Activated B cell treated with CpG ODN at 0.5 μM for 24 hours (primary cell): ENCODE data around the gene SLC5A1. TPM values are rescaled to one million over a fixed set of nuclear protein-coding genes. Genes with fewer than 3 reads are reported as not detected.

Experiments used
- ATAC-seq: fragments of 200-7000 bp; cut with Tn5 transposase; one replicate; pipeline ENCODE4 v1.10.0; 2021; ENCODE audit warnings: low read depth, mild to moderate bottlenecking, moderate library complexity
- CTCF ChIA-PET: fragments of 350-600 bp; sonication (Branson Sonifier 250); formaldehyde crosslinking; loops from one replicate; lab custom pipeline; 2021; ENCODE audit warnings: antibody characterized with exemption; lab: Charles Lee
- POLR2A ChIA-PET: fragments of 350-600 bp; sonication (Branson Sonifier 250); formaldehyde crosslinking; loops from one replicate; lab custom pipeline; 2021; ENCODE audit warnings: antibody characterized with exemption; lab: Charles Lee
- DNase-seq: peaks from one replicate; pipeline ENCODE4 v3.0.0; 2022
- H3K27ac Mint-ChIP-seq: one replicate; pipeline ENCODE4 v1.8.0; 2020; ENCODE audit warnings: mixed read lengths
- H3K27me3 Mint-ChIP-seq: one replicate; pipeline ENCODE4 v1.8.0; 2021; ENCODE audit warnings: mixed read lengths
- H3K36me3 Mint-ChIP-seq: one replicate; pipeline ENCODE4 v1.8.0; 2021; ENCODE audit warnings: low read depth, mixed read lengths
- H3K4me1 Mint-ChIP-seq: one replicate; pipeline ENCODE4 v1.8.0; 2021; ENCODE audit warnings: mixed read lengths
- H3K4me3 Mint-ChIP-seq: one replicate; pipeline ENCODE4 v1.8.0; 2020; ENCODE audit warnings: mild to moderate bottlenecking, mixed read lengths
- H3K9me3 Mint-ChIP-seq: one replicate; pipeline ENCODE4 v1.8.0; 2020; ENCODE audit warnings: mixed read lengths
- intact Hi-C: fragments of 100-400 bp; cut with micrococcal nuclease; formaldehyde crosslinking; loops from one replicate; pipeline ENCODE4 v1.15.1; 2024
- total RNA-seq: library from RNA; stranded (reverse); gene quantifications from 2 replicates; pipeline ENCODE4 v1.2.3, GENCODE V29; 2022
- TF ChIP-seq, protein P1 (sequence below): fragments of 200-600 bp; IDR thresholded peaks from one replicate; pipeline ENCODE4 v1.8.0; 2022; ENCODE audit warnings: antibody characterized with exemption, mild to moderate bottlenecking

The SLC5A1 gene
- total RNA-seq, 1 donor from 2014 or later: not detected

DNA sequence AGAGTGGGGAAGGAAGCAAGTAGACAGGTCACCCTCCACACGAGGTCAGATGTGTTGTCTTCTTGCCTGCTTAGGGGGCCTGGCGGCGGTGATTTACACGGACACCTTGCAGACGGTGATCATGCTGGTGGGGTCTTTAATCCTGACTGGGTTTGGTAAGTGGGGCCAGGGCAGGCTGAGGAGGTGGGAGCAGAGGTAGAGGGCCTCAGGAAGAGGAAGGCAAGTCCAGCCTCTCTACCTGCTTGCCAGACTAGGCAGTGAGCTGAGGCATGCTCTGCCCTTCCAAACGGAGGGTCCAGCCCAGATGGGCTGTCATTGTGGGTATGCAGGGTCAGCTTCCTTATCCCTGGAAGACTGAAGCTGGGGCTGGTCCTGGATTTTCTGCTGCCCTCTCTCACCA, 39.9 kb downstream of the SLC5A1 start:
- no peak for DNase-seq

DNA sequence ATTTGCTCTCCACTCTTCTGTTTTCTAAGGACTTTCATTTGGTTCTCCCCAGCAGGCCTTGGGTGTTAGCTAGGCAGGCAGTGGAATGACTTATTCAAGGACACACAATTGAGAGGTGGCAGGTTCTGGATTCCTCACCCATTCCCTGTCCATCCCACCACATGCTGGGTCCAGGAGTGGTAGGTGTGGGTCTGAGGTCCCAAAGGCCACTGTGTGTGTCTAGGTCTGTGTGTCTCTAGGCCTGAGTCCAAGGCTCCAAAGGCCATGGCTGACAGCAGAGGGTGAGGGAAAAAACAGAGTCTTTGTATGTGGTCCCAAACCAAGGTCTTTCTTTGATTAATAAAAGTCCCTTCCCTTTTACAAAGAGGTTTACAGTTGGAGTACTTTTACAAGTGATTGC, 40.8 kb downstream of the SLC5A1 start:
- ChIA-PET CTCF (no interaction called here), POLR2A (interaction anchor here (0.6 kb wide), 1 partner anchor 17 kb away, joined by 3 read pairs; no protein-coding TSS in a partner anchor)
- H3K4me1 Mint-ChIP-seq: no peaks in the 10 kb centered on the region
- H3K27ac Mint-ChIP-seq: no peak overlapping the region
- intact Hi-C loops: no loop called here
- H3K36me3 Mint-ChIP-seq: no peaks in the 10 kb centered on the region
- peaks cover 16% of the 10 kb centered on the region for H3K27me3 Mint-ChIP-seq
- no peak for DNase-seq
- H3K4me3 Mint-ChIP-seq: no peak overlapping the region
- TF ChIP-seq, protein P1, sequence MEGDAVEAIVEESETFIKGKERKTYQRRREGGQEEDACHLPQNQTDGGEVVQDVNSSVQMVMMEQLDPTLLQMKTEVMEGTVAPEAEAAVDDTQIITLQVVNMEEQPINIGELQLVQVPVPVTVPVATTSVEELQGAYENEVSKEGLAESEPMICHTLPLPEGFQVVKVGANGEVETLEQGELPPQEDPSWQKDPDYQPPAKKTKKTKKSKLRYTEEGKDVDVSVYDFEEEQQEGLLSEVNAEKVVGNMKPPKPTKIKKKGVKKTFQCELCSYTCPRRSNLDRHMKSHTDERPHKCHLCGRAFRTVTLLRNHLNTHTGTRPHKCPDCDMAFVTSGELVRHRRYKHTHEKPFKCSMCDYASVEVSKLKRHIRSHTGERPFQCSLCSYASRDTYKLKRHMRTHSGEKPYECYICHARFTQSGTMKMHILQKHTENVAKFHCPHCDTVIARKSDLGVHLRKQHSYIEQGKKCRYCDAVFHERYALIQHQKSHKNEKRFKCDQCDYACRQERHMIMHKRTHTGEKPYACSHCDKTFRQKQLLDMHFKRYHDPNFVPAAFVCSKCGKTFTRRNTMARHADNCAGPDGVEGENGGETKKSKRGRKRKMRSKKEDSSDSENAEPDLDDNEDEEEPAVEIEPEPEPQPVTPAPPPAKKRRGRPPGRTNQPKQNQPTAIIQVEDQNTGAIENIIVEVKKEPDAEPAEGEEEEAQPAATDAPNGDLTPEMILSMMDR: no peak
- H3K9me3 Mint-ChIP-seq: no peaks in the 10 kb centered on the region
- ATAC-seq: no peak

More for the DNA sequence above, 39.9 kb downstream of the SLC5A1 start:
- no peak overlapping the region for H3K4me3 Mint-ChIP-seq
- TF ChIP-seq, protein P1: no peak
- H3K9me3 Mint-ChIP-seq: no peaks in the 10 kb centered on the region
- H3K27ac Mint-ChIP-seq: no peak overlapping the region
- CTCF ChIA-PET: no interaction called here
- H3K36me3 Mint-ChIP-seq: no peaks in the 10 kb centered on the region
- no peak for ATAC-seq
- peaks cover 10% of the 10 kb centered on the region for H3K27me3 Mint-ChIP-seq
- no peaks in the 10 kb centered on the region for H3K4me1 Mint-ChIP-seq
- intact Hi-C loops: no loop called here
- POLR2A ChIA-PET: interaction anchor here (0.6 kb wide), 1 partner anchor 17 kb away, joined by 3 read pairs; no protein-coding TSS in a partner anchor

DNA sequence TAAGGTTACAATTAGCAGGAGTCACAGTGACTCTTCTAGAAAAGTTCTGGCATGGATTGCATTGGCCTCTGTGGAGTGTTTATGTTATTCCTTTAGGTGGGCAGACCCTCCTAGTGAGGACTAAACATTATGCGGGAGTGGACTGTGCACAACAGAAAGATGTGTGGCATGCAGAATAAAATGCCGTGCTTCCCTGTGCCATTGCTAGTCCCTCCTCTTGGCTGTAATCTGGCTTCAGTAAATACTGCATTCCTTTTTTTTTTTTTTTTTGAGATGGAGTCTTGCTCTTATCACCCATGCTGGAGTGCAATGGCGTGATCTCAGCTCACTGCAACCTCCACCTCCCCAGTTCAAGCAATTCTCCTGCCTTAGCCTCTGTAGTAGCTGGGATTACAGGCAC, 45.0 kb downstream of the SLC5A1 start:
- Mint-ChIP-seq H3K9me3 (no peaks in the 10 kb centered on the region), H3K27me3 (peaks cover 20% of the 10 kb centered on the region), H3K4me3 (no peak overlapping the region), H3K4me1 (no peaks in the 10 kb centered on the region), H3K36me3 (no peaks in the 10 kb centered on the region), H3K27ac (no peak overlapping the region)
- TF ChIP-seq, protein P1: no peak
- ATAC-seq (no peak), DNase-seq (no peak)
- intact Hi-C loops: no loop called here
- ChIA-PET CTCF (no interaction called here), POLR2A (no interaction called here)

DNA sequence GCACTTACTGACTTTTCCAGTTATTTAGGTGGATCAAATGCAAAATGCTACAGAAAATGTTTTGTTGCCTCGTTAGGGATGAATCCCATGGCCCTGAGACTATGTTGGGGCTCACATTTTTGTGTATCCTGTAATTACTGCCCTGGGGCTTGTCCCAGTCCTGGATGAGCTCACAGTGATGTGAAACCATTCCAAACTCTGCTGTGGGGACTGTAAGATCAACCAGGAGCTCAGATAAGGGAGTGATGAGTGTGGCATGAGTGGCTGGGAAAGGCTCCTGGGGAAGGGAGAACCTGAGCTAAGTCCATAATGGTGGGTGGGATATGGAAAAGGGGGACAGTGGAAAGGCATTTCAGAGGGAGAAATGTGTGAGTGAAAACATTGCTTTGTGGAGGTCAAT, 54.0 kb downstream of the SLC5A1 start:
- no peaks in the 10 kb centered on the region for H3K9me3 Mint-ChIP-seq

DNA sequence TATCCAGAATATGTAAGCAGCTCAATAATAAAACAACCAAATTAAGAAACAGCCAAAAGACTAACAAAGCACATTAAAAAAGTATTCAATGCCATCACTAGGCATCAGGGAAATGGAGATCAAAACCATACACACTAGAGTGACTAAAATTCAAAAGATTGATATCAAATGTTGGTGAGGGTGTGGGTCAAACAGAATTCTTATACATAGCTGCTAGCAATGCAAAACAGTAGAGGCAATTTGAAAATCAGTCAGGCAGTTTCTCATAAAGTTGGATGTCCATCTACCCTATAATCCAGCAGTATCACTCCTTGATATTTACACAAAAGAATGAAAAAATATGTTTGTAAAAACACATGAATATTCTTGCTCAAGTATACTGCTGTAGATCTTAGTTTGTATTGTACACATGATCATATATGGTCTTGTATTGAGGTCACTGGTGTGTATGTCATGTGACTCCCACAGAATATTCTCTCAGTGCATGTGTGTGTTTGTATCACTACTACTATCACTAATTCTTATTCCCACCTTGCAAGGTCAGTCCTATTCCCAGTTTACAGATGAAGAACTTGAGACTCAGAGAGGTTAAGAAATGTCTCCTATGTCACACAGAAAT, 54.9 kb downstream of the SLC5A1 start:
- DNase-seq (no peak), ATAC-seq (no peak)
- POLR2A ChIA-PET: no interaction called here
- Mint-ChIP-seq H3K4me3 (no peak overlapping the region), H3K4me1 (peaks cover 13% of the 10 kb centered on the region), H3K27me3 (peaks cover 15% of the 10 kb centered on the region), H3K36me3 (no peaks in the 10 kb centered on the region), H3K27ac (no peak overlapping the region), H3K9me3 (no peaks in the 10 kb centered on the region)
- TF ChIP-seq, protein P1: no peak
- CTCF ChIA-PET: interaction anchor here (0.6 kb wide), 1 partner anchor 82 kb away, joined by 3 read pairs; no protein-coding TSS in a partner anchor
- intact Hi-C loops: no loop called here

More for the DNA sequence above, 54.0 kb downstream of the SLC5A1 start:
- CTCF ChIA-PET: no interaction called here
- Mint-ChIP-seq H3K36me3 (no peaks in the 10 kb centered on the region), H3K27ac (no peak overlapping the region), H3K4me3 (no peak overlapping the region), H3K27me3 (peaks cover 15% of the 10 kb centered on the region), H3K4me1 (peaks cover 13% of the 10 kb centered on the region)
- ATAC-seq (no peak), DNase-seq (no peak)
- TF ChIP-seq, protein P1: no peak
- intact Hi-C loops: no loop called here
- POLR2A ChIA-PET: no interaction called here
